Body of pancreas (tissue), 4 donors: ENCODE measurements around the gene IER5L. TPM values are rescaled to one million over a fixed set of nuclear protein-coding genes. Genes with fewer than 3 reads are reported as not detected.

Experiments used
- ATAC-seq: fragments of 150-250 bp; one replicate; pipeline ENCODE4 v1.9.1; 2016
- DNase-seq, 4 donors: peaks; one replicate each; pipeline ENCODE4 v3.0.0-alpha.2; 2019
- H3K27ac ChIP-seq, 4 donors: fragments of 200-600 bp; sonication (generic); 1 replicate in 3 of 4; 2 replicates in 1 of 4; pipeline versions ENCODE4 v1.5.1 to v1.6.1; 2016 to 2019; ENCODE audit warnings: mild to moderate bottlenecking in 1 of 4, mixed read lengths in 1 of 4, moderate library complexity in 1 of 4
- H3K27me3 ChIP-seq, 2 donors: fragments of 200-600 bp; sonication (generic); one replicate each; pipeline ENCODE4 v1.6.0; 2016; ENCODE audit warnings: mild to moderate bottlenecking in 1 of 2
- H3K36me3 ChIP-seq, 2 donors: fragments of 200-600 bp; sonication (generic); replicated peaks in 1 of 2; 2 replicates each; pipeline ENCODE4 v1.5.1; 2016; ENCODE audit warnings: low read depth in 2 of 2; ENCODE audit not compliant: insufficient read depth in 1 of 2
- H3K4me1 ChIP-seq: fragments of 200-600 bp; sonication (generic); one replicate; pipeline ENCODE4 v1.6.0; 2016
- H3K4me3 ChIP-seq, 2 donors: fragments of 200-600 bp; sonication (generic); 1 replicate in 1 of 2; 2 replicates in 1 of 2; pipeline ENCODE4 v1.5.1; 2016 to 2019
- H3K9me3 ChIP-seq, 3 donors: fragments of 200-600 bp; sonication (generic); 1 replicate in 2 of 3; 2 replicates in 1 of 3; pipeline ENCODE4 v1.5.1; 2016
- POLR2A ChIP-seq, 3 donors: fragments of 450-650 bp; IDR thresholded peaks; one replicate each; pipeline ENCODE4 v1.6.1; 2016; ENCODE audit warnings: antibody characterized with exemption in 3 of 3, mild to moderate bottlenecking in 2 of 3
- WGBS, 2 donors: methylation state at CpG; one replicate each; pipeline ENCODE4 v1.1.5; 2017; 5-methylcytosine and 5-hydroxymethylcytosine counted together
- intact Hi-C: fragments of 100-400 bp; cut with DNase I; formaldehyde crosslinking; loops from one replicate; pipeline ENCODE4 v1.15.1; 2023
- total RNA-seq, 2 donors: library from RNA; depleted of rRNA; stranded (reverse); fragments of >200 nt; gene quantifications; one replicate each; pipeline ENCODE4 v1.1.0, GENCODE V29; 2016
- TF ChIP-seq, protein P1 (sequence below), 7 experiments: fragments of 450-650 bp in 4 of 7; fragments of 200-600 bp in 3 of 7; sonication (generic) in 3 of 7; IDR thresholded peaks; one replicate each; pipeline ENCODE4 v1.5.1; 2016 to 2019; ENCODE audit warnings: antibody characterized with exemption in 7 of 7

Gene IER5L
- total RNA-seq, 2 donors from 2014 or later, result 3.0 to 4.4 TPM

DNA sequence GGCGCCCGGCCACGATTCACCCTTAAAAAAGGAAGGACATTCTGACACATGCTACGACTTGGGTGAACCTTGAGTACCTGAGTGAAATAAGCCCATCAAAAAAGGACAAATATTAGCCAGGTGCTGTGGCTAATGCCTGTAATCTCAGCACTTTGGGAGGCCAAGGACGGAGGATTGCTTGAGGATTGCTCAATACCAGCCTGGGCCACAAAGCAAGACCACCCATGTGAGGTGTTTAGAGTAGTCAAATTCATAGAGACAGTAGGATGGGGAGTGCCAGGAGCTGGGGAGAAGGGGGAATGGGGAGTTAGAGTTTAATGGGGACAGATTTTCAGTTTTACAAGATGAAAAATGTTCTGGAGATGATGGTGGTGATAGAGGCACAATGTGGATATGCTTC lies 32.1 kb upstream of the IER5L start:
- 71 to 91% methylated on average over 4 to 5 of the region's 5 CpGs for WGBS, 2 donors

DNA sequence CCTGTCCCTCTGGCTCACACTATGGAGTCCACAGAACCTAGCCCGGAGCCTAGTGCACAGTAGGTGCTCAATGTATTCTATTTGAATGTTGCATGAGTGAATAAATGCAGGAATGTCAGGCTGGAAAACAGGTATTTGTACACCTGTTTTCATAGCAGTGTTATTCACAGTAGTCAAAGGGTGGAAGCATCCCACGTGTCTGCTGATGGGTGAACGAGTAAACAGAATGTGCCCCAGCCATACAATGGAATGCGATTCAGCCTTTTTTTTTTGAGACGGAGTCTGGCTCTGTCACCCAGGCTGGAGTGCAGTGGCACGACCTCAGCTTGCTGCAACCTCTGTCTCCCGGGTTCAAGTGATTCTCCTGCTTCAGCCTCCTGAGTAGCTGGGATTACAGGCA lies 31.5 kb upstream of the IER5L start:
- Histone ChIP-seq H3K27me3 (no peaks in the 10 kb centered on the region), H3K27ac (no peak overlapping the region), H3K4me1 (no peaks in the 10 kb centered on the region), H3K9me3 (no peaks in the 10 kb centered on the region), H3K4me3 (no peak overlapping the region), H3K36me3 (no peaks in the 10 kb centered on the region)
- WGBS, 2 donors, result 77% methylated on average over 7 of the region's 7 CpGs
- ATAC-seq (no peak), DNase-seq (no peak)
- intact Hi-C loops, result no loop called here
- no peak for TF ChIP-seq POLR2A (IDR thresholded peaks at IDR 0.05)
- TF ChIP-seq, protein P1, sequence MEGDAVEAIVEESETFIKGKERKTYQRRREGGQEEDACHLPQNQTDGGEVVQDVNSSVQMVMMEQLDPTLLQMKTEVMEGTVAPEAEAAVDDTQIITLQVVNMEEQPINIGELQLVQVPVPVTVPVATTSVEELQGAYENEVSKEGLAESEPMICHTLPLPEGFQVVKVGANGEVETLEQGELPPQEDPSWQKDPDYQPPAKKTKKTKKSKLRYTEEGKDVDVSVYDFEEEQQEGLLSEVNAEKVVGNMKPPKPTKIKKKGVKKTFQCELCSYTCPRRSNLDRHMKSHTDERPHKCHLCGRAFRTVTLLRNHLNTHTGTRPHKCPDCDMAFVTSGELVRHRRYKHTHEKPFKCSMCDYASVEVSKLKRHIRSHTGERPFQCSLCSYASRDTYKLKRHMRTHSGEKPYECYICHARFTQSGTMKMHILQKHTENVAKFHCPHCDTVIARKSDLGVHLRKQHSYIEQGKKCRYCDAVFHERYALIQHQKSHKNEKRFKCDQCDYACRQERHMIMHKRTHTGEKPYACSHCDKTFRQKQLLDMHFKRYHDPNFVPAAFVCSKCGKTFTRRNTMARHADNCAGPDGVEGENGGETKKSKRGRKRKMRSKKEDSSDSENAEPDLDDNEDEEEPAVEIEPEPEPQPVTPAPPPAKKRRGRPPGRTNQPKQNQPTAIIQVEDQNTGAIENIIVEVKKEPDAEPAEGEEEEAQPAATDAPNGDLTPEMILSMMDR (IDR thresholded peaks at IDR 0.05), result no peak

More for the DNA sequence above, 32.1 kb upstream of the IER5L start:
- H3K4me3 ChIP-seq, result no peak overlapping the region
- no peaks in the 10 kb centered on the region for H3K4me1 ChIP-seq
- H3K27me3 ChIP-seq, result no peaks in the 10 kb centered on the region
- ATAC-seq (no peak), DNase-seq (no peak)
- H3K36me3 ChIP-seq, result no peaks in the 10 kb centered on the region
- no peaks in the 10 kb centered on the region for H3K9me3 ChIP-seq
- no peak for TF ChIP-seq POLR2A (IDR thresholded peaks at IDR 0.05)
- TF ChIP-seq, protein P1 (IDR thresholded peaks at IDR 0.05), result no peak
- H3K27ac ChIP-seq, result no peak overlapping the region
- intact Hi-C loops, result no loop called here

DNA sequence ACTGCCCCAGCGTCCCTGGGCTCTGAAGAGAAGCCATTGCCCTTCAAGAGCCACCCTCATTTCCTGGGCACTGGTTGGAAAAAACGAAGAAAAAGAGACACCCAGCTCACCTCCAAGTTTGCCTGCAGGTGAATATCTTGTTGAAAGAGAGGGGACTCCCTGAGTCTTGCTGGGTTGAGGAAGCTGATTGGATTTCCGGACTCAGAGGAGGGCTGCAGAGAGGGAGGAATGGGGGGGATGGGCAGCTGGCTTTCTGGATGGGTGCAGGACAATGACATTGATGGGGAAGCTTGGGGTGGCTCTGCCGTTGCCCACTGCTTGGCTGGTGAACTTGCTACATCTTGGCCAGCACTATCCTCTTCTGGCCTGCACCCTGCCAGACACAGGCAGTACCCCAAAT lies 31.0 kb upstream of the IER5L start:
- WGBS, 2 donors, result 62 to 78% methylated on average over 4 of the region's 4 CpGs
- intact Hi-C loops, result no loop called here

DNA sequence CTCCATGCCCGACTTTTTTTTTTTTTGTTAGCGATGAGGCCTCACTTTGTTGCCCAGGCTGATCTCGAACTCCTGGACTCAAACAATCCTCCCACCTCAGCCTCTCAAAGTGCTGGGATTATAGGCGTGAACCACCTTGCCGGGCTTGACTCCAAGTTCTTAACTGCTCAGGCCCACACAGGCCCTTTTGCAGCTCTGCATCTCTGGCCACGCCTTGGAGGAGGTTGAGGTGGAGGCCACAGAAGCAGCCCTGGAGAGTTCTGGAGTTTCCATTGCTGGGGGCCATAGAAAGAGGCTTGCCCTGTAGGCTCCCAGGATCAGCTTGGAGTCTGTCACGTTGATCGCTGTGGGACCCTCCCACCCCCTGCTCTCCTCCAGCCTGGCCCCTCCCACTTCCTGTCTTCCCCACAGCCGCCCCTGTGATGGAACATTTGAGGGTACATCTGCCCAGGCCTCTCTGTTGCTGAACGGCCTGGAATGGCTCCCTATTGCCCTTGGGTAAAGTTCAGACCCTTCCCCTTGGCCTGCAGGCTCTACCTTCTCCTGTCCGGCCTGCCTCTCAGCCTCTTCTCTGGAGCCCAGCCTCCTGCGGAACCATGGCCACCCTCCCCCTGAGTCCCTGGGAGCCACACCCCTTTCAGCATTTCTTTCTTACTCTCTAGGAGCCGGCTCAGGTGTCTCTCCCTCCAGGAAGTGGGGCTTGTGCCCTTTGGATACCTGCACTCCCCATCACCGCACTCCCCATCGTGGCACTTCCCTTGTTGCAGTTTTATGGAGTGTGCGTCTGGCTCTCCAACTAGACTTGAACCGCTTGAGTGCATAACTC lies 30.4 kb upstream of the IER5L start:
- no peaks in the 10 kb centered on the region for H3K36me3 ChIP-seq
- H3K9me3 ChIP-seq, result no peaks in the 10 kb centered on the region
- TF ChIP-seq, protein P1 (IDR thresholded peaks at IDR 0.05), result no peak
- TF ChIP-seq POLR2A (IDR thresholded peaks at IDR 0.05), result no peak
- peaks cover 2% of the 10 kb centered on the region for H3K4me1 ChIP-seq
- ATAC-seq (no peak), DNase-seq (no peak)
- no peaks in the 10 kb centered on the region for H3K27me3 ChIP-seq
- H3K4me3 ChIP-seq, result no peak overlapping the region
- intact Hi-C loops, result no loop called here
- WGBS, 2 donors, result 81 to 85% methylated on average over 17 of the region's 17 CpGs
- no peak overlapping the region for H3K27ac ChIP-seq

More for the DNA sequence above, 31.0 kb upstream of the IER5L start:
- H3K9me3 ChIP-seq, result no peaks in the 10 kb centered on the region
- ATAC-seq, result no peak
- TF ChIP-seq POLR2A (IDR thresholded peaks at IDR 0.05), result no peak
- TF ChIP-seq, protein P1 (IDR thresholded peaks at IDR 0.05), result no peak
- no peak for DNase-seq
- no peaks in the 10 kb centered on the region for H3K4me1 ChIP-seq
- no peaks in the 10 kb centered on the region for H3K27me3 ChIP-seq
- H3K4me3 ChIP-seq, result no peak overlapping the region
- H3K36me3 ChIP-seq, result no peaks in the 10 kb centered on the region
- H3K27ac ChIP-seq, result no peak overlapping the region

GRCh38 chr9:129206905-129207304 lies 28.8 kb upstream of the IER5L start:
- peaks cover 7% of the 10 kb centered on the region for H3K4me1 ChIP-seq
- no peak overlapping the region for H3K27ac ChIP-seq
- intact Hi-C loops, result no loop called here
- WGBS, 2 donors, result 87 to 88% methylated on average over 6 to 7 of the region's 7 CpGs
- H3K4me3 ChIP-seq, result no peak overlapping the region
- no peaks in the 10 kb centered on the region for H3K9me3 ChIP-seq
- DNase-seq (no peak), ATAC-seq (no peak)
- H3K36me3 ChIP-seq, result no peaks in the 10 kb centered on the region
- no peaks in the 10 kb centered on the region for H3K27me3 ChIP-seq
- TF ChIP-seq, protein P1 (IDR thresholded peaks at IDR 0.05), result no peak
- TF ChIP-seq POLR2A (IDR thresholded peaks at IDR 0.05), result no peak
